ENCODE results near the gene LRMDA.
A peak's percentile ranks its signal among the peaks of the same experiment; 100 is the strongest.

Gene LRMDA

DNA sequence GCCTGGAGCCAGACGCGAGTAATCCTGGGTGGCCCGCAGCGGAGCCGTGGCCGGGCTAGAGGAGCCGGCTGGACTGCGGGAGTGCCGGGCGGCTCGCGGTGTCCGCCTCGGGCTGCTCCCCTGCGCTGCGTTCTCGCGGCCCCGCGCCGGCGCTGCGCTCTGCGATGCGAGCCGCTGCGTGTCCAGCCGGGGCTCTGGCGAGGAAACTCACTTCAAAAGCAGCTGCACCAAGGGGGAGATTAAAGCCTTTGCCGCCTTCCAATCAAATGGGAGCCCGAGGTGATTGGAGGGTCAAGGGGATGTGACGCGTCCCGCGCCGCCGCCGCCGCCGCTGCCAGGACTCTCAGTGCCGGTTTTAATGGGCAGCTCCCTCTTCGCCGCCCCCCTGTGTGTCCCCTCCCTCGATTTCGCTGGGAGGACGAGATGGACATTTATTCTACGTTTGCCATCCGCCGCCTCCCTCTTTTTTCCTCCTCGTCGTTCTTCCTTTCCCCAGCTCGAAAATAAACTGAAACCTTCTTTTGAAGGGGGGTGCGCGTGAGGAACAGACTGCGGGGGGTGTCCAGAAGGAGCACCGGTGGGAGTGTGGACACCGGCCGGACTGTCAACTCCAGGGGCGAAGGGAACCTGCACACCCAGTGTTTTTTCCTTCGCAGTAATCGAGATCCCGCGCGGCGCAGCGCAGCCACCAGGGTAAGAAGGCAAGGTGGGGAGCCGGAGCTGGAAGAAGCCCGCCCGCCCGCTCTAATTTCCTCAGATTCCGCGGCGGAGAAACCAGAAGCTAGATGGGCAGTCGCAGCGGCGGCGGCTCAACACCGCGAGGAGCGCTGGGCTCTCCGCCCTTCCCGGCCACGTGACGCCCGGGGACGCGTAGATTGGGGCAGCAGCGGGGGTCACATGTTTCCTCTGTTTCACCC lies 29.6 kb upstream of the LRMDA start, which contains the start of gene ZNF503:
TSS of gene ZNF503 (minus strand) at position 196 of the 917 bp plus-strand sequence. CDS start 345 bp downstream, outside the sequence.
- DNase-seq (ENCODE audit: low spot score) = peak; percentile 76
- peak; percentile 13 for FAIRE-seq

GRCh38 chr10:75402486-75403143 lies 28.8 kb upstream of the LRMDA start:
- DNase-seq (ENCODE audit: low spot score) = no peak
- FAIRE-seq = peak; percentile 46

DNA sequence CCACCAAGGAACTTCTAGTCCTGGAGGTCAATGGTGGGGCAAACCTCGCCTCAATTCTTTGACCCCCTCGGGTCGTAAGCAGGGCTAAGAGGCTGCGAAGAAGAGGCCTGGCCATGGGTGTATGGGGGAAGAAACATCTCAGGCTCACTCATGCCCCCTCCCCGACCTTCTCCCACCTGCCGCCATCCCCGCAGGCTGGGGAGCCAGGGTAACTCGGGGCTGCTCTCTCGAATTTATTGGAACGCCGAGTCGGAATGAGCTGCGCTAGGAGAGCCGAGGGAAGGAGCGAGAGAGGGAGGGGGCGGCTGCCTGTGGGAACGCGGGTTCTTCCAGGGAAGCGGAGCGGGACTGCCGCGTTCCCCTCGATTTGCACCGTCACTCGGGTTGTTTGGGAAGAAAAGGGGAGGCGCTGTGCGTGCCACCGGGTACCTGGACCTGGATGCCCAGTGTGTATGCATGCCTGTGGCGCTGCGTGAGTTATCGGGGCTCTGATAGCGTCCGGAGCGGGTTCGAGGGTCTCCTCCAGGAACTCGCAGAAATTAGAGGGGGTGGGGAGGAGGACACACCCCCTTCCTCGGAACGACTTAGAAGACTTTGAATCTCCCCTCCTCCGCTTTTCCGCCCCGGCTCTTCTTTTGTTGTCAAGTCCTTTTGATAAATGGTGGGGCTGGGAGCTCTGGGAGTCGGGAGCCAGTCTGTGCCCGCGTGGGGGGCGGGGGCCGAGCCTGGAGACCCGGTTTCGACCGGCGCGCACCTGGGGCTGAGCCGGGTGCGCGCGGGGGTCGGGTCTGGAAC lies 28.1 kb upstream of the LRMDA start:
- FAIRE-seq = no peak
- no peak for DNase-seq (ENCODE audit: low spot score)

GRCh38 chr10:75403939-75404814 lies 27.2 kb upstream of the LRMDA start:
- no peak for DNase-seq (ENCODE audit: low spot score)
- no peak for FAIRE-seq

- DNase-seq (ENCODE audit: low spot score) = no peak
- no peak for FAIRE-seq
Observed at GRCh38 chr10:75404815-75405597, 26.4 kb upstream of the LRMDA start.

- DNase-seq (ENCODE audit: low spot score) = no peak
- FAIRE-seq = no peak
Observed at GRCh38 chr10:75405598-75406461, 25.6 kb upstream of the LRMDA start.

DNA sequence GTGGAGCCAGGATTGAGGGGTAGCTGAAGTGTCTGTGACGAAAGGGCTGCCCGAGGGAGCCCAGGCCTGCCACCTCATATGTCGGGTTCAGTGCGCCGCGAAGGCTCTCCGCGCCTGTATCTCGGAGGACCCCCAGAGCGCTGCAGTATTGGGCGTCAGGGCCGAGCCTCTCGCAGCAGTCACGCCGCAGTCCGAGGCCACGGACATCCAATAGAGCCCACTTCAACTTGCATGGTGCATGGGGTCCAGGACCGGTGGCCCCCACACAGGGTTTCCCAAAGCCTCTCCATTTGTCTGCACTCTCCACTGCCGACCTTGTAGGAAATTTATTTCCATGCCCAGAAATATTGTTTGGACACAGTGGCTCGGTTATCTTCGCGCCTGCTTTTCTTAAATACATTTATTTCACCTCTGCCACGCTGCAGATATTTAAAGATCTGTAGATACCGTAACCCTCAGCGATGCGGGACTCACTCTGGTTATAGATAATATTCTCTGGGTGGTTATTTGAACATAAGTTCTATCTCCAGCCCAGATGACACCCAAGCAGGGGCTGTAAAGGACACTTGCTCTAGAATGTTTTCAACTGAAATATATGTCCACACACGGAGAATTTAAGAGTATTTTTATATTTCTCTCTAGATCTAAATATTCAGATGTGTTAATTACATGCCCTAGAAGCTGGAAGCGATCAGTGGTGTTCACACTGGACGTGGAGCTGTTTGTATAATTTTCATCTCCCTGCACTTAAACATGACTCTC lies 24.8 kb upstream of the LRMDA start:
- no peak for DNase-seq (ENCODE audit: low spot score)
- FAIRE-seq = no peak

- FAIRE-seq = no peak
- DNase-seq (ENCODE audit: low spot score) = no peak
Observed at GRCh38 chr10:75407224-75407712, 24.2 kb upstream of the LRMDA start.

DNA sequence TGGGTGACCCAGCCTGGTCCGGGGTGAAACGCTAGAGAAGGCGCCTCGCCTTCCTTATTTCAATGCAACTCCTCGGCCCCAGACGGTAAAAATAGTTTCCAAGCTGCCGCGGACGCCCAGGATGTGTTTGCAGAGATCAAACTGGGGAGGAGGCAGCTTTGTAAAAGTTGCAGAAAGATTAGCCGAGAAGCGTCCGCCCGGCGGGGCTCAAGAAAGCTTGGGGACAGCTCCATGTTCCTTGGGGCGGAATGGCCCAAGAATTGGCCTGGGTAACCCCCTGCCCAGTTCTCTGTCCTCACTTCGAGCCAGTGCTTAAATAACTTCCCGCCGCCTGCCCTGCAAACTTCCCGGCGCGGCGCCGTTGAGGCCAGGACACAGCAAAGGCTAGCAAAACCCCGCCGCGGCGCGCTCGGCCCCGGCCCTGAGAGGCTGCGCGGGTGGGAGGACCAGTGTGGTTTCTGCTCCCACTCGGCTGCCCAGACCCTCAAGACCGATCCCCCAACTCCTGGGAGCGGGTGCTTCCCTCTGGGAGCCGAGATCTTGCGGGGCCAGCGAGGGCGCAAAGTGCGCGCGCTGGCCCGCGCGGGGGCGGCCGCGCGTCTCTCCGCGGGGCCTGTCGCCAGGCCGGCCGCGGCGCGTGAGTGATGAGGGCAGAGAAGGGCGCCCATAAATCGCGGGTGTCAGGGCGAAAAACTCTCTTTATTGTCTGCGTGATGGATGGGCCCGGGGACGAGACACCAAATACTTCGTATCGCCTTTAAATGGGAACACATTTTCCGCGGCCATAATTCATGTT lies 23.5 kb upstream of the LRMDA start:
- DNase-seq (ENCODE audit: low spot score) (no peak), FAIRE-seq (no peak)

DNA sequence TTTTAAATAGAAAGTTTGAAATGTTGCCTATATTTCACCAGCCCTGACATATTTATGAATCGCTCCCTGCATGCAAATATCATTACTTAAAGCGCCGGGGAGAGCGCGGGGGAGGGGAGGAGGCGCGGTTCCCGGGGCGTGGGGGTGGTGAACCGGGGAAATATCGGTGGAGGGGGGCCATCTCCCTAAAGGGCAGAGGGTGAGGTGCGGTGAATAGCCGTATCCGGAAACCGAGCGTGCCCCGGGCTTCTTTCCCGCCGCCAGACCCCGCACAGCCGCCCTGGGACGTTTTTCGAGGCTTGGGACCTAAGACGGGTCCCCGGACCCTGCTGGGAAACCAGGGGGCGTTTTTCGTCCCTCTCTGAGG lies 22.9 kb upstream of the LRMDA start:
- DNase-seq (ENCODE audit: low spot score) = no peak
- FAIRE-seq = no peak

DNA sequence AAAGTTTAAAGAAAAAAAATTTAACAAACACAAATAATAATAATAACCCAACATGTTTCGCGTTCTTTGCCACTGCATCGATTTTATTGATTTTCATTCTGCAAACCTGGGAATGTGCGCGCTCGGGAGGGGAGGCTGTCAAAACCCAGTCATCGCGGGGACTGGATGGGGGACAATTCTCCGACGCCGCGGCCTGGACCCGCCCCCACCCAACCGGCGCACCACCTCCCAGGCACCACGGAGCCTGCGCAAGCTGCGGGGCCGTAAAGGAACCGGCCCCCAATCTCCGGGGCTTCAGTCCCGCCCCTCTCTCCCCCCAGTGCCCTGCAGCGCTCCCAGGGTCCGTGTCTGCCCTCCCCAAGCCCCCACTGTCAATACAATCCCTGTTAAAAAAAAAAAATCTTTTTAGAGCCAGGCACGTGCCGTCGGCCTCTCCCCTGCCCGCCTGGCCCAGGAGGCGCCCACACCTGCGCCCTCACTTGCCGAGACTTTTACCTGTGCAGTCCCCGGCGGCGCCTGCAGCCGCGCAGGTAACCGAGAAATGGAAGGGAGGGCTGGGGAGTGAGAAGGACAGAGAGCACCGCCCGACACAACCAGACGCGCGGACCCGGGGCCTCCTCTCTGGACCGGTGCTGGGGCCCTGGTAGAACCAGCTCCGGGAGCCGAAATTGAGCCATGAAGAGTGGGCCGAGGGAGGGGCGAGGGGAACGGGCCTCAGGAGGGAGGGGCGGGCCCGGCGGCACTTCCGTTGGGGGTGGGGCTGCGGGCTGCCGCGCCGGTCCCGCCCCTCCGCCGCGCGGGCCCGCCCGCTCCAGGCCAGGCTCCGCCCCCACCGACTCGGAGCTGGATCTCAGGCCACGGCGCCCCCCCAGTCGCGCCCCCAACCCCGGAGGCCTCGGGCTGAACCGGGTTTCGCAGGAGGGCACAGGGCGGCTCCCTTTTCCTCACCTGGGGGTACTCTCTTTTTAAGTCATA lies 22.2 kb upstream of the LRMDA start:
- DNase-seq (ENCODE audit: low spot score) (peak; percentile 68), FAIRE-seq (no peak)

DNA sequence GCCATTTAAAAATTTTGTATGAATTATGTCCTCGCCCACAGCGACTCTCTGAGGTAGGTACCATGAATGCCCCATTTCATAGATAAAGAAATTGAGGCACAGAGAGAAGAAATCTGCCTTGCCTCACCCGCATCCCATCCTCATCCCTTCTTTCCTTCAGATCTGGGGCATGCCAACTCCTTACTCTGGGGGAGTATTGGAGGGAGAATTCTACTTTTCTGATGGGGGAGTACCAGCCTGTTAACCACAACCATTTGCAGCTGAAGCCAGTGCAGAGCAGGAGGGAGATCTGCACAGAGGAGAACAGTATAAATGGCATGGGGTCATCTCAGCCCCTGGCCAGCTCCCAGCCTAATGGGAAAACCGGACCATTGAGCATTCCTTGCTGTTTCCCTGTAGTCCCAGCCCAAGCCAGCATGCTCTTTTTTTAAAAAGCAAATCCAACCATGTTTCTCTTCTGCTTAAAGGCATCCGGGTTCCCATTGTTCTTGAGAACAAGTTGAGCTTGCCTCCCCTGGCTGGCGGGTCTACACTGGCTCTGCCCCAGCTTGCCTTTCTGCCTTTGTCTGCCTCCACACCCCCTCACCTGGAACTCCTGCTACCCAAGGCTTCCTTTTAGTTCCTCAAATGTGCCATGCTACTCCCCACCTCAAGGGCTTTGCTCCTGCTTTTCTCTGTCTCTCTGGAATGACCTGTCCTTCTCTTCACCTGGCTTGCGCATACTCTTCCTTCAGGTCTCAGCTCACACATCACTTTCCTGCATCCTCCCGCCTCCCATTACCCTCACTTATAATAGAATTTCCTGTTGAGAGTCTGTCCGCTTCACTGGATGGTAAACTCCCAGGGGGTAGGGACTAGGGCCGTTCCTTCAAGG lies 21.1 kb upstream of the LRMDA start:
- no peak for DNase-seq (ENCODE audit: low spot score)
- FAIRE-seq = no peak

- no peak for DNase-seq (ENCODE audit: low spot score)
- no peak for FAIRE-seq
Observed at GRCh38 chr10:75414527-75414926, 16.9 kb upstream of the LRMDA start.

- DNase-seq (ENCODE audit: low spot score) (peak; percentile 62), FAIRE-seq (peak; percentile 74)
Observed at GRCh38 chr10:75417522-75417927, 13.9 kb upstream of the LRMDA start.

- DNase-seq (ENCODE audit: low spot score) (no peak), FAIRE-seq (no peak)
Observed at GRCh38 chr10:75418293-75418692, 13.1 kb upstream of the LRMDA start.

Measured in urothelium cell line (cell line).